Measurements from ENCODE around the gene DCAF16.

GRCh38 chr4:17823871-17824669 lies 13.5 kb upstream of the DCAF16 start:
- no peak for TF ChIP-seq CTCF (IDR thresholded peaks at IDR 0.05)
- no peak for TF ChIP-seq POLR2A (IDR thresholded peaks at IDR 0.05)
